Activated CD4-positive, alpha-beta T cell treated with anti-CD3 and anti-CD28 coated beads, Interleukin-10, Interleukin-2, amounts not matched to agents 100 ng/mL and 50 ng/mL, durations not matched to agents 16 hours and 8 hours (primary cell): Measurements from ENCODE around the gene ZNF488.
"Not testable (repeated sequence)": the region's sequence is repeated elsewhere in the genome, so short reads cannot be mapped to it uniquely, and the experiment has no call there.

Experiments
- DNase-seq: peaks from one replicate; pipeline ENCODE4 v3.0.0-alpha.2; 2020

Gene ZNF488

GRCh38 chr10:47409866-47410256 is 25.8 kb upstream of the ZNF488 start:
- DNase-seq: no peak

GRCh38 chr10:47409171-47409865 is 25.2 kb upstream of the ZNF488 start:
- no peak for DNase-seq

- DNase-seq: no peak
Measured at GRCh38 chr10:47408606-47409005, 24.5 kb upstream of the ZNF488 start.

GRCh38 chr10:47406870-47407691 is 23.0 kb upstream of the ZNF488 start:
- no peak for DNase-seq

GRCh38 chr10:47406548-47406869 is 22.4 kb upstream of the ZNF488 start:
- no peak for DNase-seq

- DNase-seq: no peak
Measured at GRCh38 chr10:47405857-47406547, 21.9 kb upstream of the ZNF488 start.

GRCh38 chr10:47404937-47405336 is 20.8 kb upstream of the ZNF488 start:
- no peak for DNase-seq

GRCh38 chr10:47404446-47404845 is 20.4 kb upstream of the ZNF488 start:
- no peak for DNase-seq

- no peak for DNase-seq
Measured at GRCh38 chr10:47403446-47404318, 19.6 kb upstream of the ZNF488 start.

- DNase-seq: no peak
Measured at GRCh38 chr10:47402641-47403301, 18.7 kb upstream of the ZNF488 start.

GRCh38 chr10:47401874-47402640 is 18.0 kb upstream of the ZNF488 start:
- DNase-seq: no peak

- no peak for DNase-seq
Measured at GRCh38 chr10:47401210-47401609, 17.1 kb upstream of the ZNF488 start.

- no peak for DNase-seq
Measured at GRCh38 chr10:47400786-47401185, 16.7 kb upstream of the ZNF488 start.

- no peak for DNase-seq
Measured at GRCh38 chr10:47400251-47400650, 16.2 kb upstream of the ZNF488 start.

GRCh38 chr10:47397256-47397655 is 13.2 kb upstream of the ZNF488 start:
- no peak for DNase-seq

- DNase-seq: no peak
Measured at GRCh38 chr10:47396311-47396717, 12.2 kb upstream of the ZNF488 start.

- DNase-seq: no peak
Measured at GRCh38 chr10:47389619-47390018, 5.5 kb upstream of the ZNF488 start.

- no peak for DNase-seq
Measured at GRCh38 chr10:47388879-47389278, 4.8 kb upstream of the ZNF488 start.

- not testable (repeated sequence) for DNase-seq
Measured at GRCh38 chr10:47386104-47386503, 2.0 kb upstream of the ZNF488 start.

GRCh38 chr10:47383261-47384147 is 589 bp downstream of the ZNF488 start:
- DNase-seq: no peak
